Posterior cingulate gyrus (tissue), 11 donors: ENCODE results near the gene STMN3.

Experiments
- DNase-seq, 10 donors: peaks; one replicate each; pipeline versions ENCODE4 v3.0.0 to v3.0.0-alpha.2; 2020 to 2021; ENCODE audit warnings: mixed read lengths in 3 of 10
- intact Hi-C: fragments of 100-400 bp; cut with DNase I; formaldehyde crosslinking; loops from one replicate; pipeline ENCODE4 v1.15.1; 2023

STMN3 gene

DNA sequence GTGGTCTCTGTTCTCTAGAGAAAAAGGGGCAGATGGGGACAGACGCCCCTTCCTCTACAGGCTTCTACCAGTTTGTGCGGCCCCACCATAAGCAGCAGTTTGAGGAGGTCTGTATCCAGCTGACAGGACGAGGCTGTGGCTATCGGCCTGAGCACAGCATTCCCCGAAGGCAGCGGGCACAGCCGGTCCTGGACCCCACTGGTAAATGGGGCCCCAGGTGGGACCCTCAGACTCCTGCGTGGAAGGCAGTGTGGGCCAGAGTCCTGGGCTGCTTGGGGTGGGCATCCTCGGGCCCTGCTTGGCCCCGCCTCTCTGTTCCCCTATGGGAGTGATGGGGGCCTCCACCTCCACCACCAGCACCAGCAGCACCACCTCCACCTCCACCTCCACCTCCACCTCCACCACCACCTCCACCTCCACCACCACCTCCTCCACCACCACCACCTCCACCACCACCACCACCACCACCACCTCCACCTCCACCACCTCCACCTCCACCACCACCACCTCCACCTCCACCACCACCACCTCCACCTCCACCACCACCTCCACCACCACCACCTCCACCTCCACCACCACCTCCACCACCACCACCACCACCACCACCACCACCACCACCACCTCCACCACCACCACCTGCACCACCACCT is 40.0 kb upstream of the STMN3 start:
- intact Hi-C loops: no loop called here

DNA sequence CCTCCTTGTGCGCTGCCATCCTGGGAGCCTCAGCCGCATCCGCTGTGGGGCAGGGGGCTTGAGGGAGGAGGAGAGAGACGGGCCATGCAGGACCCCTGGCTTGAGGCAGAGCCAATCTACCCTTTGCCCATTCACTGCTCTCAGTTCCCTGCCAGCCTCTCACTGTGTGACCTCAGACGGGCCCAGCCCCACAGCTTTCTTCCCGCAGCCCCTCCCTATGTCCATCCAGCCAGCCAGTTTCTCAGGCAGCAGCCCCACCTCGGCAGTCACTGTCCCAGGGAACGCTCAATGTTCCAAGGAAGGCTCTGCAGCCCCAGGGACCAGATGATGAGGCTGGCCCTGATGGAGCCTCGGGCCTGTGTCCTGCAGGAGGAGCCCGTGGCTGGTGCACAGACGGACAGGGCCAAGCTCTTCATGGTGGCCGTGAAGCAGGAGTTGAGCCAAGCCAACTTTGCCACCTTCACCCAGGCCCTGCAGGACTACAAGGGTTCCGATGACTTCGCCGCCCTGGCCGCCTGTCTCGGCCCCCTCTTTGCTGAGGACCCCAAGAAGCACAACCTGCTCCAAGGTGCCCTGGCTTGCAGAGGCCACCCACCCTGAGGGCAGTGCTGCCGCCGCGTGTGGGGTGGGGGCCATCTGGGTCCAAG is 39.3 kb upstream of the STMN3 start:
- peak in 2 of 10 donors; percentile 4 to 72 for DNase-seq
- intact Hi-C loops: no loop called here

More for the DNA sequence above, 40.0 kb upstream of the STMN3 start:
- no peak for DNase-seq

DNA sequence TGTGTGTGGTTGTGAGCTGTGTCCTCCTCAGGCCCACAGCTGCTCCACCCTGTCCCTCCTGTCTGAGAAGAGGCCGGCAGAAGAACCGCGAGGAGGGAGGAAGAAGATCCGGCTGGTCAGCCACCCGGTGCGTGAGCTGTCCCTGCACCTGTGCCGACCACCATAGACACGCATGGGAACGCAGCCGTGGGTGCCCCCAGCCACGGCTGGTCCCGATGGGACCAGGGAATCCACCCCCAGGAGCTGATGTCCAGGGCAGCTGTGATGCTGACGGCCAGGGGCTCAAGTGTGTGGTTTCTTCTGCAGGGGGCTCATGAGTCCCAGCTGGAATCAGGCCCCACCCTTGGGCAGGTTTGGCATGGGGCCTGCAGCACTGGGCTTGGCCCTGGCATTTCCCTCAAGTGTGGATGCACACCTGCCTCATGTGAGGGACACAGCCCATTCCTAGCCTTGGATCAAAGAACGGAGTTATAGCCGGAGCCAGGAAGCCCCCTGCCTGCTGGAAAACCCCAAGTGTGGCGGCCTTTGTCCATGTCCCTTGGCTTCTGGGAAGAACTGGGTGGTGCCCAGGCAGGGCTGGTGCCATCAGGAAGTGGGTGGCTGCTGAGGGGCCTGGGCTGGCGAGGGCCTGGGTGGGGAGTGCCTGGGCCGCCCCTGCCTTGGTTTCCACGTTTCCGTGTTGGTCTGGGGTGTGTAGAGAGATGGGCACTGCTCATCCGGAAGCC is 38.6 kb upstream of the STMN3 start:
- intact Hi-C loops: no loop called here
- peak in 1 of 10 donors; percentile 6 for DNase-seq

DNA sequence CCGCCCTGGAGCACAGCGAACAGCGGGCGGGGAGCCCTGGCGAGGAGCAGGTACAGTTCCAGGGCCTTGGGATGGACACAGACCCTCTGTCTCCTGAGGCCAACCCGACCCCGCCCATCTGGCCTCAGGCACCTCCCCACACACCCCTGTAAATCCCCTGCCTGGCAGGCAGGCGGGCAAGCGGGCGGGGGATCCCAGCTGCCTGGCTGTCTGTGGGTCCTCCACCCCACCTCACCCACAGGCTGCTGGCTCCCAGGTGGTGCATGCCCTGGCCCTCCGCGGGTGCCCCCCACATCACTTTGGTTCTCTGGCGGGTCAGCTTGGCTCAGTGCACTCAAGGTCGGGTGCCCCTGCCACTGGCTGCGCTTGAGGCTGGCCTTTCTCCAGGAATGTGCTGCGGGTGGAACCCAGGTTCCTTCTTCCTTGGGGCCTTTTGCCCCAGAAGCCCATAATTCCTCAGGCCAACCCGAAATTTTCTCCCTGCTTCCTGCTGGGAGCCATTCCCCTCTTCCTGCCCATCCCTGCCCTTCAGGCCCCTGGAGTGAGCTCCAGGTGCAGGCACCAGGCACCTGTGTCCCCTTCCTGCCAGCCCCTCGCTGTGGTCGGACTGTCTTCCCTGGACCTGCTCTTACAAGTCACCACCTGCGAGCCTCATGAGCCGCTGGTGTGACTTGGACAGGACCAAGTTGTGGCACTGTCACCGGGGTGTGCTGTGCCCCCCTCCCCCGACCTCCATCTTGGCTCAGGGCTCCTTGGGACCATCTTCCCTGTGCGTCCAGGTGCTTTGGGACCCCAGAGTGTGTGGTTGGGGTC is 37.9 kb upstream of the STMN3 start:
- intact Hi-C loops: no loop called here
- DNase-seq: no peak

DNA sequence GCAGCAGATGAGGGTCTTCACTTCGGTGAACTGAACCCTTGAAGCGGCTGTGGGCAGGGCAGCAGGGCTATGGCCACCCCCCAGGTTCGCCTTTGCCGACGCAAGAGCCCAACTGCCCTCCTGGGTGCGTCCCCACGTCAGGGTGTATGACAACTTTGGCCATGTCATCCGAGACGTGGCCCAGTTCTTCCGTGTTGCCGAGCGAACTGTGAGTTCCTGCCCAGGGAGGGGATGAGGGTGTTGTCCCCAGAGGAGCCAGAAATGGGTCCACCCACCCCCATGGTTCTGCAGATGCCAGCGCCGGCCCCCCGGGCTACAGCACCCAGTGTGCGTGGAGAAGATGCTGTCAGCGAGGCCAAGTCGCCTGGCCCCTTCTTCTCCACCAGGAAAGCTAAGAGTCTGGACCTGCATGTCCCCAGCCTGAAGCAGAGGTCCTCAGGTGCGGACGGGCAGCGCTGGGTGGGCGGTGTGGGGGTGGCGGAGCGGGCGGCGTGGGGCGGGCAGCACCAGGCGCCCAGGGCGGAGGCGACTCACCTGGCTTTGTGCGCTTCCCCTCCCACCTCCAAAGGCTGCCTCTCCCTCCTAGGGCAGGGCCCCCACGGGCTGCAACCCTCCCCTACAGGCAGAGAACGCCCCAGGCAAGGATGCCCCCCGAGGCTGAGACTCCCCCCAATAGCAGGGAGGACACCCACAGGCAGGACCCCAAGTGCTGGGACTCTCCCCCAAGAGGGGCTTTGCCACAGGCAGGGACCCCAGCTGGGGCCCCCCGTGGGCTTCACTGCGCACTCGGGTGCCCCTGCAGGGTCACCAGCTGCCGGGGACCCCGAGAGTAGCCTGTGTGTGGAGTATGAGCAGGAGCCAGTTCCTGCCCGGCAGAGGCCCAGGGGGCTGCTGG is 37.0 kb upstream of the STMN3 start:
- DNase-seq: no peak
- intact Hi-C loops: no loop called here

DNA sequence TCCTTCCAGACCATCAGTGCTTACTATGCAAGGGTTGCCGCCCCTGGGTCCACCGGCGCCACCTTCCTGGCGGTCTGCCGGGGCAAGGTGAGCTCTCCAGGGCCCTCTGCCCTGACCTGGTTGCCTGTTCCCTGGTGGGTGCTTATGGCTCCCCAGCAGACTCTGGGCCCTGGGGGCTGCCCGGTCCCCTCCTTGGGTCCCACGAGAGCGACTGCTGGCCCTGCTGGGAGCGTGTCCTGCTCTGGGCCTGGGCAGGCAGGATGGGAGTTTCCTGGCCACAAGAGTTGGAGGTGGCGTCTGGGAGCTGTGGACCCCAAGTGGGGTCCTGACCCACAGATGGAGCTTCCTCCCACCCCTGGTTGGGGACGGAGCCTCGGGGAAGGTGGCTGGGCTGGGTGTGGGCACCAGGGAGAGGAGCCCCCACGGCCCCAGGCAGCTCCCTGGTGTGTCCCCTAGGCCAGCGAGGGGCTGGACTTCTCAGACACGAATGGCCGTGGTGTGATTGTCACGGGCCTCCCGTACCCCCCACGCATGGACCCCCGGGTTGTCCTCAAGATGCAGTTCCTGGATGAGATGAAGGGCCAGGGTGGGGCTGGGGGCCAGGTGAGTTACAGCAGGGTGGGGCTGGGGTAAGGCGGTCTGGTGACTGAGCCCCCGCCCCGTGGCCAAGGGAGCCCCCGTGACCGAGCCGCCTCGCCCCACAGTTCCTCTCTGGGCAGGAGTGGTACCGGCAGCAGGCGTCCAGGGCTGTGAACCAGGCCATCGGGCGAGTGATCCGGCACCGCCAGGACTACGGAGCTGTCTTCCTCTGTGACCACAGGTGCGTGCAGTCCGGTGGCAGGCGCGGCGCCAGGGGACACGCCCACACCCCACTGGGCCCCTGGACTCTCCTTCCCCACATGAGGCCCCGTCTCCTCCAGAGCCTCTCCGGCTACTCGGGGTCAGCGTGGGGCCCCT is 36.1 kb upstream of the STMN3 start:
- DNase-seq: no peak
- intact Hi-C loops: no loop called here

DNA sequence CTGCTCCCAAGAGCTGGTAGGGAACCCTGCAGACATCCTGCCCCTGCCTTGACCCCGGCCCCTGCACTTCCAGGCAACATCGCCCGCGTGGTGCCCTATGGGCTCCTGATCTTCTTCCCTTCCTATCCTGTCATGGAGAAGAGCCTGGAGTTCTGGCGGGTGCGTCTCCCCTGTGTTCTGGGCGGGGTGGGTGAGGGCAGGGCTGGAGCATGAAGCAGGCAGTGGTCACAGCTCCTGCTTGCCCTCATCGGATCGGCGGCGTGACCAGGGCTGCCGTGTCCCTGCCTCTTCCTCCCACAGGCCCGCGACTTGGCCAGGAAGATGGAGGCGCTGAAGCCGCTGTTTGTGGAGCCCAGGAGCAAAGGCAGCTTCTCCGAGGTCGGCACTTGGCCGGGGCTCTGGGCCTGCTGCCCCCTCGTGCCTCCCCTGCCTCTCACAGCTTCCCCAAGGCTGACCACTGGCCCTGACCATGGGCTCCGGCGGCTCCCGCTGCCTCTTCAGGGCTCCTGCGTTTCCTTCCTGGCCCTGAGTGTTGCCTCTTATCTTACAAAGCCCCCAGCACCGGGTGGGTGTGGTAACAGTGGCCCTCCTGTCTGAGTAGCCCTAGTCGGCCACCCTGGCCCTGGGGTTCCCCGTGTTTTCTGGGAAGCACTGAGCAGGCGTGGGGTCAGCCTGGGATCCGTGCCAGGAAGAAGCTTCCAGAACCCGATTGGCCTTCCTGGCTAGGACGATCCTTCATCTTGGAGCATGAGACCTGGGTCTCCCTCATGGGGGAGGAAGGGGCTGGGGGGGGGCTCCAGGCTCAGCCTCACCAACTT is 35.2 kb upstream of the STMN3 start:
- no peak for DNase-seq
- intact Hi-C loops: no loop called here

DNA sequence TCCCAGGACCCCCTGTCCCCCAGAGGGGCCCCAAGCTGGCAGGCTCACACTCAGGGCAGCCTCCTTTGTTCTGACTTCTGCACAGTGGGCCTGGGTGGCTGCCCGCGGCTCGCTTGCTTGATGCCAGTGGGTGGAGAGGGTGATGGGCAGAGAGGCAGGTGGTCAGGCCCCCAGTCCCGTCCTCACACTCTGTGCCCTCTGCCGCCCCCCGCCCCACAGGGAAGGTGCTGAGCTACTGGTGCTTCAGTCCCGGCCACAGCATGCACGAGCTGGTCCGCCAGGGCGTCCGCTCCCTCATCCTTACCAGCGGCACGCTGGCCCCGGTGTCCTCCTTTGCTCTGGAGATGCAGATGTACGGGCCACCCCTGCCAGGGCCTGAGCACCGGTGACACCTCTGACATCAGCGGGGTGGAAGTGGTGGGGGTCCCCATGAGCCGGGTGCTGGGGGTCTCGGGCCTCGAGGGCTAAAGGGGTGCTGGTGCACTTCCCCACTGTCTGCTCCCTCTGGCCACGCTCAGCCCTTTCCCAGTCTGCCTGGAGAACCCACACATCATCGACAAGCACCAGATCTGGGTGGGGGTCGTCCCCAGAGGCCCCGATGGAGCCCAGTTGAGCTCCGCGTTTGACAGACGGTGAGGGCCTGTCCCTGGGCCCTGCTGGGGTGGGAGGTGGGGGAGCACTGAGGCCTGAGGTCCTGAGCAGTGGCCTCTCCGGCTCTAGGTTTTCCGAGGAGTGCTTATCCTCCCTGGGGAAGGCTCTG is 34.4 kb upstream of the STMN3 start:
- intact Hi-C loops: no loop called here
- DNase-seq: no peak

DNA sequence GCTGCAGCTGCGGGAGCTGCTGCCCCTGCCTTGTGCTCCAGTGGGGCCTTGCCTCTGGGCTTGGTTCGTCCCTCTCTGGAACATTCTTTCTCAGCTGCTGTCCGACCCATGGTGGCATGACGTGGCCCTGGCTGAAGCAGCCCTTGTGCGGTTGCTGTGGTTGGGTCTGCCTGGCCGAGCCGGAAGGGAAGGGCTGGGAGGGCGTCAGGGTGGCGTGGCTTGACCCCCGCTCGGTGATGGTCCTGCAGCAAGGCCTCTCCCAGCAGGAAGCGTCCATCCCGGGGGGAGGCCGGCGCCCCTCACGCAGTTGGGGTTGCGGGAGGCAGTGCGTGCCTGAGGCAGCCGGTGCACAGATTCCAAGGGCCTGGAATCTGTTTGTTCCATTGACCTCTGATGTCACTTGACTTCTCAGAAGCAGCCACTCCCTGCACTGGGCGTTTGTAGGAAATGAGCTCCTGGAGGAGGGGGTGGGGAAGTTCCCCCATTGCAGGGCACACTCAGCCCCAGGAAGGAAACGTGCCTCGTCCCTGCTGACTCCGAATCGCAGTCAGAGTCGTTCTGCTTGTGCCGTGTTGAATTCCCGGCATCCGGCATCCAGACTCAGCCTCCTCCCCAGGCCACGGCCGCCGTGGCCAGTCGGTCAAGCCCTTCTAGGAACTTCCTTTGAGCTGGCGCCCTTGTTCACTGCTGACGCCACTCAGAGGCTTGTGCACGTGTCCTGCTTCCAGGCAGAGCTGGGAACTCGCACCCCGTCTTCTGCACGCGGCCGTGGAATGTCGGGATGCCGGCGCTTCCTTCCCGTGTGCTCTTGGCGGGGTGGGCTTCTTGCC is 33.5 kb upstream of the STMN3 start:
- intact Hi-C loops: no loop called here
- DNase-seq: no peak

DNA sequence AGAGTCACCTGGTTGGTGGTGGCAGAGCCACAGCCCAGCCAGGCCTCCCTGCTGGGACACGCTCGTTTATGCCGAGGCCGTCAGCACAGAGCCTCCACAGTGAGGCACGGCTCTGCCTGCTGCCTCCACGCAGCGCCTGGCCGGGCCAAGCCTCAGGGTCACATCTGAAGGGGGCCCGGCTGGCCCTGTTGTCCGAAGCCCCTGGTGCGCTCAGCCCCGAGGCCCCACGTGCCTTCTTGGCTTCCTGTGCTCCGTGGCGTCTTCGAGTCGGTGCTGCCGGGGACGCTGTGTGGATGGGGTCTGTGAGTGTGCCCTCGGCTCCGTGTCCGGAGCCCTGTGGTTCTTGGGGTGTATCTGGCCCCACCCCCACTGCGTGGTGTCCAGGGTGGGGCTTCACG is 32.9 kb upstream of the STMN3 start:
- no peak for DNase-seq
- intact Hi-C loops: no loop called here

DNA sequence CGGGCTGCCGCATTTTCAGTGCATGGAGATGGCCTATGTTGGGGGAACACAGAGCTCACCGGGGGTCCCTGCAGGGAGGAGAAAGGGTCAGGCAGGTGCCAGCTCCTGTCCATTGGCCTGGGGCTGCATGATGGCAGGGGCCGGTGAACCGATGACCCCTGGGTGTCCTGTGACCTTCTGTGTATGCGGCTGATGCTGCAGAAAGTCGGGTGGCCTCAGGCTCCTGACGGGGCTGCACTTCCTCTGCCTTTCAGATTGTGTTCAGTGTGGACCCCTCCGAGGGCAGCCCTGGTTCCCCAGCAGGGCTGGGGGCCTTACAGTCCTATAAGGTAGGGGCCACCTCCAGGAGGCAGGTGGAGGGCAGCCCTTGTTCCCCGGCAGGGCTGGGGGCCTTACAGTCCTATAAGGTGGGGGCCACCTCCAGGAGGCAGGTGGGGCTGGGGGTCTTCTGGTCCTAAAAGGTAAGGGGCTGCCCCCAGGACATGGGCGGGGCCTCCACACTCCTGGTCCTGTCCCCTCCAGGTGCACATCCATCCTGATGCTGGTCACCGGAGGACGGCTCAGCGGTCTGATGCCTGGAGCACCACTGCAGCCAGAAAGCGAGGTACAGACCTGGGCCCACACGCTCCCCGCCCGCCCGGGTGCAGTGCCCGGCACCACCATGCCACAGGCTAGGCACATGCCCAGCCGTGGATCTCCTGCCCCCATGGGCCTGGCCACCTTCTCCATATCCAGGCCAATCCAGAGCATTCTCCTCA is 32.2 kb upstream of the STMN3 start:
- intact Hi-C loops: no loop called here
- DNase-seq: no peak

DNA sequence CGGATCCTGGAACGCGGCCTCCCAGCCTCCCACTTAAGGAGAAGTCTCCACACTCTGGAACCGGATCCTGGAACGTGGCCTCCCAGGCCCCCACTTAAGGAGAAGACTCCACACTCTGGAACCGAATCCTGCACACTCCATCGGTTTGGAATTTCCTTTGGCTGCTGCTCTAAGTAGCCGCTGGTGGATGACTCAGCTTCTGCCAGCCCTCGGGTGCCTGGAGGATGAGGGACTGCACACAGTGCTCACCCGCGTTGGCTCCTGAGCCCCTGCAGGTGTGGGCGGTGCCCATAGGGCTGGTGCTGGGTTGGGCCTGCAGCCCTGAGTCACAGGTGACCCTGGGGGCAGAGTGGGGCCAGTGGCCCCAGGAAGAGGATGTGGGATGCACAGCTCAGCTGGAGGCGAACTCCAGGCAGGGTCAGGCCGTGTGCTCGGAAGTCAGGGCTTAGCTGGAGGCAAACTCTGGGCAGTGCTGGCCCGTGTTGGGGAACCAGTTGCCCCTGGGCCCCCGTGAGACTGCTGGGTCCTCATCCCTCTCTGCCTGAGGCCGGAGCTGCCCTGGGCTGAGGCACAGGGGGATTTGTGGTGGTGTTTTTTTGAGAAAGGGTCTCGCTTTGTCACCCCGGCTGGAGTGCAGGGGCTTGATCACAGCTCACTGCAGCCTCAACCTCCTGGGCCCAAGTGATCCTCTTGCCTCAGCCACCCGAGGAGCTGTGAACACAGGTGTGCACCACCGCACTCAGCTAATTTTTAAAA is 29.3 kb upstream of the STMN3 start:
- intact Hi-C loops: no loop called here
- DNase-seq: peak in 8 of 10 donors; percentile 59 to 94 (median 78)

DNA sequence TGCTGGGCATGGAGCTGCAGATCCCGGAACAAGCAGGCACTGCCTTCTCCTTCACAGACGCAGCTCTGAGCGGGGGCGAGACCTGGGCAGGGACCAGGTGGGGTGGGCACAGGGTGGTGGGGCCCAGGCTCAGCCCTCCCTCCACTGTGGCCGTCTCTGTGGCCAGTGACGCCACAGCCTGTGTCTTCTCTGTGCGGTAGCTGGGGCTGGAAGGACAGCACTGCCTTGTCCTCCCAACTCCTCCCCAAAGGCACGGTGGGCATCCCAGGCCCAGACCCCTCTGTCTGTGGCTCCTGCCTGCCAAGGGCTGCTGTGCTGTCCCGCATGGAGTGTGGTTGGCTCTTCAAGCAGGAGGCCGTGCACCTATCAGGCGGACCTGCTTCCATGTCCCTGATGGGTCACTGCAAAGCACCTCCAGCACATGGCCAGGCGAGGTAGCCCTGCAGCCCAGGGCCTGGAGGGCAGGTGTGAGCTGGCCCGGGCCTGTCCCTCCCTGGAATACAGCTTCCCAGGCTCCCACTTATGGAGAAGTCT is 28.5 kb upstream of the STMN3 start:
- DNase-seq: no peak
- intact Hi-C loops: no loop called here

DNA sequence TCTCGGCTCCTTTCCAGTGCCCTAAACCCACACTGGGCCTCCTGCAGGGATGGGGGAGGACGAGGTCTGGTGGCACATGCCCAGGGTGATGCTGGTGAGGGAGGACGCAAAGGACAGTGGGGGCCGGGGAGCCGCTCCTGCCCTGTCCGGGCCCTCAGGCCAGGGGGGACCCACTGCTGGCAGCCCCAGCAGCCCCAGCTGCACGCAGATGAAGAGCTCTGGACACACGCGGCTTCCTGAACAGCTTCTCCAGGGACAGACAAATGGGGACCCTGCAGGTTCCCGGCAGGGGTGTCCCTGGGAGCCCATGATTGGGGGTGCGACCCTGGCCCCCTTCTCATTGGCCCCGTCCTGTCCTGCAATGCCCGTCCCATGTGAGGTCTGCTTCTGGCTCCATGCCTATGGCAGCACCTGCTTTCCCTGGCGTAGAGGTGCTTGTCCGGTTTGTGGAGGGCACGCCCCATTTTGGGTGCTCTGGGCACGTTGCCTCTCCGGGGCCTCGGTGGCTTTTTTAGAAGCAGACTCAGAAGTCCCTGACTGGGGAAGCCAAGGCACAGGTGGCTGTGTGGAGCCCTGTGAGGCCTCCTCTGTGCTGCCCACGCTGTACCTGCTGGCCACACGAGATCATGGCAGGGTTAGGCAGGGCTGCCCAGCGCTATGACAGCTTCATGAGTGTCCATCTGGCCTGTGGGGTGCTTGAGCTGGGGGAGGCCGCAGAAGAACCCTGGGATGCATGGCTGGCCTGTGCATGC is 27.8 kb upstream of the STMN3 start:
- no peak for DNase-seq
- intact Hi-C loops: no loop called here
